MM.1S (cell line): ENCODE measurements around the gene KLK15.

Experiments used
- DNase-seq: peaks from one replicate; pipeline ENCODE4 v3.0.0-alpha.2; 2015
- H2AFZ ChIP-seq: fragments of 300-600 bp; sonication (generic); 2 replicates; pipeline ENCODE4 v1.6.0; 2016; ENCODE audit warnings: antibody characterized with exemption, low read length
- H3F3A ChIP-seq: fragments of 300-600 bp; sonication (generic); 2 replicates; pipeline ENCODE4 v1.6.1; 2016; ENCODE audit warnings: mild to moderate bottlenecking, antibody characterized with exemption, low read length, moderate library complexity, mixed read lengths; ENCODE audit not compliant: insufficient read depth
- H3K27ac ChIP-seq: fragments of 300-600 bp; sonication (generic); 2 replicates; pipeline ENCODE4 v1.5.1; 2016; ENCODE audit warnings: mild to moderate bottlenecking, low read length
- H3K27me3 ChIP-seq: fragments of 300-600 bp; sonication (generic); replicated peaks from 2 replicates; pipeline ENCODE4 v1.6.0; 2016; ENCODE audit warnings: low read length; ENCODE audit not compliant: insufficient read depth
- H3K36me3 ChIP-seq: fragments of 300-600 bp; sonication (generic); replicated peaks from 2 replicates; pipeline ENCODE4 v1.6.1; 2016; ENCODE audit warnings: mild to moderate bottlenecking, low read length, mixed read lengths; ENCODE audit not compliant: insufficient read depth
- H3K4me1 ChIP-seq: fragments of 300-600 bp; sonication (generic); 2 replicates; pipeline ENCODE4 v1.6.1; 2016; ENCODE audit warnings: low read length, mixed read lengths
- H3K4me2 ChIP-seq: fragments of 300-600 bp; sonication (generic); 2 replicates; pipeline ENCODE4 v1.6.0; 2016; ENCODE audit warnings: low read depth, low read length
- H3K4me3 ChIP-seq: fragments of 300-600 bp; sonication (generic); 2 replicates; pipeline ENCODE4 v1.5.1; 2016; ENCODE audit warnings: low read length, mixed read lengths
- H3K79me2 ChIP-seq: fragments of 300-600 bp; sonication (generic); 2 replicates; pipeline ENCODE4 v1.6.1; 2016; ENCODE audit warnings: mixed run types, low read length, mixed read lengths
- H3K9ac ChIP-seq: fragments of 300-600 bp; sonication (generic); 2 replicates; pipeline ENCODE4 v1.6.1; 2016; ENCODE audit warnings: low read length, mixed read lengths
- H3K9me2 ChIP-seq: fragments of 300-600 bp; sonication (generic); replicated peaks from 2 replicates; pipeline ENCODE4 v1.6.1; 2016; ENCODE audit warnings: mild to moderate bottlenecking, low read length, mixed read lengths; ENCODE audit not compliant: insufficient read depth
- H3K9me3 ChIP-seq: fragments of 300-600 bp; sonication (generic); replicated peaks from 2 replicates; pipeline ENCODE4 v1.6.1; 2016; ENCODE audit warnings: mild to moderate bottlenecking, low read length, mixed read lengths; ENCODE audit not compliant: insufficient read depth
- H4K20me1 ChIP-seq: fragments of 300-600 bp; sonication (generic); 2 replicates; pipeline ENCODE4 v1.6.1; 2016; ENCODE audit warnings: mild to moderate bottlenecking, low read length, moderate library complexity, mixed read lengths; ENCODE audit not compliant: insufficient read depth
- CTCF ChIP-seq: fragments of 300-600 bp; sonication (generic); IDR thresholded peaks from 2 replicates; pipeline ENCODE4 v1.5.1; 2016; ENCODE audit warnings: antibody characterized with exemption, low read length, mixed read lengths
- EZH2 ChIP-seq: fragments of 300-600 bp; sonication (generic); optimal IDR thresholded peaks from 2 replicates; pipeline ENCODE3; 2017; ENCODE audit warnings: low read depth, mild to moderate bottlenecking, antibody characterized with exemption, low read length, mixed read lengths
- EZH2phosphoT487 ChIP-seq: fragments of 300-600 bp; sonication (generic); IDR thresholded peaks from 2 replicates; pipeline ENCODE4 v1.6.1; 2018; ENCODE audit warnings: antibody characterized with exemption, low read length

The KLK15 gene

GRCh38 chr19:50777261-50777660 lies 56.1 kb downstream of the KLK15 start:
- no peaks in the 10 kb centered on the region for H4K20me1 ChIP-seq
- H3K4me2 ChIP-seq: no peak overlapping the region
- DNase-seq: no peak
- TF ChIP-seq CTCF (no peak), EZH2phosphoT487 (no peak), EZH2 (no peak)
- no peak overlapping the region for H3K9ac ChIP-seq
- no peaks in the 10 kb centered on the region for H3K79me2 ChIP-seq
- peaks cover 91% of the 10 kb centered on the region for H3K27me3 ChIP-seq
- H2AFZ ChIP-seq: no peak overlapping the region
- H3K4me3 ChIP-seq: no peak overlapping the region
- H3K27ac ChIP-seq: no peak overlapping the region
- H3F3A ChIP-seq: no peaks in the 10 kb centered on the region
- no peaks in the 10 kb centered on the region for H3K9me2 ChIP-seq
- H3K4me1 ChIP-seq: no peaks in the 10 kb centered on the region
- H3K9me3 ChIP-seq: no peaks in the 10 kb centered on the region
- H3K36me3 ChIP-seq: no peaks in the 10 kb centered on the region

GRCh38 chr19:50776131-50776530 lies 57.2 kb downstream of the KLK15 start:
- Histone ChIP-seq H2AFZ (no peak overlapping the region), H3F3A (no peaks in the 10 kb centered on the region), H3K4me2 (no peak overlapping the region), H3K27me3 (peaks cover 79% of the 10 kb centered on the region), H3K9ac (no peak overlapping the region), H3K4me3 (no peak overlapping the region), H4K20me1 (no peaks in the 10 kb centered on the region), H3K9me3 (no peaks in the 10 kb centered on the region), H3K9me2 (no peaks in the 10 kb centered on the region), H3K36me3 (no peaks in the 10 kb centered on the region), H3K27ac (no peak overlapping the region), H3K79me2 (no peaks in the 10 kb centered on the region), H3K4me1 (no peaks in the 10 kb centered on the region)
- no peak for DNase-seq
- TF ChIP-seq EZH2phosphoT487 (no peak), CTCF (no peak), EZH2 (no peak)
